Endothelial cell of hepatic sinusoid (primary cell): ENCODE results near the gene TAT.

Experiments used
- in situ Hi-C: cut with HindIII; loops from 2 replicates; pipeline ENCODE4 v1.10.0; 2017; ENCODE audit warnings: low sequenced_read_pairs

TAT gene

DNA sequence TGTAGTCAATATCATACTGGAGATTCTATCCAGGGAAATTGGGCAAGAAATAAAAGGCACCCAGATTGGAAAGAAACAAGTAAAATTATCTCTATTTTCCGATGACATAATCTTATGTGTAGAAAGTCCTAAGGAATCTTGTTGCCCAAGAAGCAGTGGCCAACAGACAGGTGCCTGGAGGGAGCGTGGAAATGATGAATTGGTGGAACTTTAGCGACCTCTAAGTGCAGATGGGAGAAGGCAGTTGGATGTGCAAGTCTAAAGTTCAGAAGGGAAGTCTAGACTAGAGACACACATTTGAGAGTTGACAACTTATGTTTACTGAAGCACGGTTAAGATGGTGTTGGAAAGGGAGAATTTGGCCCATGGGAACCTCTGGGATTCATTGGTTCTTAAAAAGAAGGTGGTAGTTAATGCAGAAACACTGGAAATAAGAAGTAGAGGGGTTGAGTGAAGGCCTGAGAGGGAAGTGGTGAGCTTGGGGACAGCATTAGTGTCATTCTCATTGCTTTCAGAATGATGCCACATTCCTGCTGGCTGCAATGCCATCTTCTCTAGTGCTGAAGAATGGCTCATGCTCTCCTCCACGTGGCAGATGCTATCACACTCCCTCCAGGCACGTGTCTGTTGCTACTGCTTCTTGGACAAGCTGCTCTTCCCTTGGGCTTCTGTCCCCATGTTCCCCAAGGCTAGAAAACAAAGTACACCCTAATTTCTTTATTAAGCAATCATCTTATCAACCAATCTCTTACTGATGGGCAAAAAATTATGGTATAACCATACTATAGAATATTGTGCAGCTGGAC lies 24.0 kb downstream of the TAT start:
- in situ Hi-C loops, result no loop called here

DNA sequence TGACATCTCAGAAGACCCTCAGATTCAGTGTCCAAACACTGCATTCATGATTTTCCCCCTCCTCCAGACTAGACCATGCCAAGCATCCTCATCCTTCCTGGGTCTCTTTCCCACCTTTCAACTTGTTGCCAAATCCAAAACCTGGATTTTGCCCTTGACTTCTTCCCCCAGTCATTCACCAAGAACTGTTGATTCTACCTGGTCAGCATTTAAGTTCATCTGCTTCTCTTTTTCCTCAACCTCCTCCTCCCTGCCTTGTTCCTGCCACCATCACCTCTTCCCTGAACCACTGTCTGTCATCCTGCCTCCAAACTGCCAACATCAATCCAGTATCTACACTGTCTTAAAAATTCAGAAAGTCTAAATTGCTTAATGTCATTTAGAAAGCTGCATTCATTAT lies 29.7 kb downstream of the TAT start:
- in situ Hi-C loops, result no loop called here

- in situ Hi-C loops, result no loop called here
Measured at GRCh38 chr16:71542377-71542776, 34.5 kb downstream of the TAT start.

GRCh38 chr16:71537643-71538042 lies 39.2 kb downstream of the TAT start:
- in situ Hi-C loops, result no loop called here

GRCh38 chr16:71536752-71537499 lies 40.0 kb downstream of the TAT start:
- in situ Hi-C loops, result no loop called here

DNA sequence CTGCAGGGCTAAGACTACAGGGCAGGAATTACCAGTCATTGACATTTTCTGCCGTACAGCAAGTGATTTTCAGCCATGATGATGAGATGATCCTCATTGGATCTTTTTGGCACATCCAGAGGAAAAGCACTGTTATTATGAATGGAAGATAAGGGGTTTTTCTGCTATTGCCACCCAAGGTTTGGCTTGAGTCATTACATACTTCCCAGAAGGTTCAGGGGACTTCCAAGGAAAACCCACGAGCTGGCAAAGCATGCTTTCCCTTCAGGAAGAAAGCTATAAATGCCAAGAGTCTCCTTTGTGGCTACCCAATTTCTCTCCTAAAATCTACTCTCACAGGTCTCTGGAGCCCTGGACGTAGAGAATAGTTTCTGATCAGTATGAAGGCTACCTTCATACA lies 44.5 kb downstream of the TAT start:
- in situ Hi-C loops, result no loop called here

DNA sequence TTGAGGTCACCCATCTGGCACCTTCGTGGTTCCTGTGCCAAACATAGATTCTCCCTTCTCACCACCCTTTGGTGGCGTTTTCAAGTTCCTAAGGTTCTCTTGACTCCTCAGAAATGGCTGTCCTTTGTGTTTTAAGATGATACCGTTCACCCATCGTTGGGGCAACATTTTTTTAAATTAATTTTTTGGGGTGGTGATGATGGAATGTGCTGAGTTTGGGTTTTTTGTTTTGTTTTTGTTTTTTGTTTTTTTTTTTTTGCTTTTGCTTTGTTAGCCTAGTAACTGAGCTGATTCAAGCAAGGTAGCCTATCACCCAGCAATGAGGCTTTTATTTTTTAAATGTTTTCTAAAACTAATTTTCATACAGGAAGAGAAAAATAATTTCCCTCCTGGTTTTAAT lies 48.0 kb downstream of the TAT start:
- in situ Hi-C loops, result no loop called here

DNA sequence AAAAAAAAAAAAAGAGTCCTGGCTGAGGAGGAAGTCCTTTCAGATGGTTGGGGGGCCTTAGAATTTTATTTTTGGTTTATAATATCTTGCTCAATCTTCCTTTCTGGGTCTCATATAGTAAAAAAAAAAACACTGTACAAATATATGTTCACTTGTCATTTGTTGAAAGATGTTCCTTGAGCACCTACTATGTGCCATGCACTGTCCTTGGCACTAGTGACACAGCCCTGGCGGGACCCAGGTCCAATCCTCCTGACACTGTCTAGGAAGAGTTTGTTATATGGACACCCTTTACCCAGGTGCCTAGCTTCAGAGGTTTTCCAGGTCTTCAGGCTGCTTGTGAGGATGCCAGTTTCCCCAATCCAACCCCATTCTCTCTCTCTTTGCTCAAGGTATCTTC lies 48.6 kb downstream of the TAT start:
- in situ Hi-C loops, result no loop called here

DNA sequence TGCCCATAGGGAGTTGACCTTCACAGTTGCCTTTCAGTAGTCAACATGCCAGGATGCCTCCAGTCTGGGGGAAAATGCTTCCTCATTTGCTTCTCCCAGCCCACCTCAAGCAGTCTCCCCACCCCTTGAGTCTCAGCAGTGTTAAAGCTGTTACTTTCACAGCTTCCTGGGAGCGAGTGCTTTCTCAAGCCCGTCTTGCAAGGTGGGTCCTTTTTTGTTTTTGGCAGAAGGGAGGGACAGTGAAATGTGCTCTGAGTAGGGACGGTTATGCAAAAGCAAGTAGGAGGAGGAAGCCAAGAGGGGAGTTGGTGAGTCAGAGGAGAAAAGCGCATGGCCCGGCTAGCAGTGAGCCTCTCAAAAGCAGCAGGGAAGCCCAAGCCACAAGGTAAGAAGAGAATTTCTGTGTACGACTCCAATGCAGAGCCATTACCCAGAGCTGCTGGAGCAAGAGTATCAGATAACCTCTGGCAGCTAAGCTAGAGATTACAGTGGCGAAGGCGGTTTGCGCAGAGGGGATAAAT lies 50.7 kb downstream of the TAT start, which contains the start of gene CHST4:
Gene CHST4 (plus strand): TSS at position 316 of the 521 bp plus-strand sequence. CDS start 10,252 bp downstream, outside the sequence.
- in situ Hi-C loops, result no loop called here

DNA sequence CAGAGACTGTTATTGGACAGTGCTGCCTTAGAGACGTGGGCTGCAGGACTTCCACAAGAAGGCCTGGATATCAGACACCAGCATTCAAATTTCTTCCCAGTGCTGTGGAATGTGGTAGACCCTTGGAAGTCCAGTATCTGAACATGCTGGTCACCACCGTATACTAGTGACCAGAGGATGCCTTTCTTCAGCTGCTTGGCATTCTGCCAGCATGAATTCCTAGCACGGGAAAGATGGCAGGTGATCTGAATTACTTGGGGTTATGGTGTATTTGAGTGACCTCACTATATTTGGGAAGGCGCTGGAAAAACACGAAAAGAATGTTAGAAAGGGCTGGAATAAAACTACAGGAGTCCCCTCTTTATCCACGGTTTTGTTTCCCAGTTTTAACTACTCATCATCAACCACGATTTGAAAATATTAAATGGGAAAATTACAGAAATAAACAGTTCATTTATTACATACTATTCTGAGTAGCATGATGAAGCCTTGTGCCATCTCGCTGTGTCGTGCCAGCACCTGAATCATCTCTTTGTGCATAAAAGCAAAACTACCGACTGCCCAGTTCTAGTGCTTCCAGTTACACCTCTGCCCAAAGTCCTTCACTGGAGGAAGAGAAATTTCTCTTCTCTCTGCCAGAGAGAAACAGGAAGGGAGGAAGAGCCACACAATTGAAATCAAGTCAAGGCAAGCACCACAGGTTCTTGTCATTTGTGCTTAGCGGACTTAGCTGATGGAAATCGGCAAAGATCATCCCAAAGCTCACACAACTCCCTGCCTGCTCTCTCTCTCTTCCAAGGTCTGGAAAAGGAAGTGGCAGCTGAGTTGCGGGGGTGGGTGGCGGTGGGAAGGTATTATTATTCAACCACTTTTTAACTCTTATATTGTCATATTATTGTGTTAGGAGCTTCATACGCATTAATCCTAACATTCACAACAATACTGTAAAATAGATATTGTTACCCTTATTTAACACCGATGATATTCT lies 52.0 kb downstream of the TAT start:
- in situ Hi-C loops, result no loop called here

DNA sequence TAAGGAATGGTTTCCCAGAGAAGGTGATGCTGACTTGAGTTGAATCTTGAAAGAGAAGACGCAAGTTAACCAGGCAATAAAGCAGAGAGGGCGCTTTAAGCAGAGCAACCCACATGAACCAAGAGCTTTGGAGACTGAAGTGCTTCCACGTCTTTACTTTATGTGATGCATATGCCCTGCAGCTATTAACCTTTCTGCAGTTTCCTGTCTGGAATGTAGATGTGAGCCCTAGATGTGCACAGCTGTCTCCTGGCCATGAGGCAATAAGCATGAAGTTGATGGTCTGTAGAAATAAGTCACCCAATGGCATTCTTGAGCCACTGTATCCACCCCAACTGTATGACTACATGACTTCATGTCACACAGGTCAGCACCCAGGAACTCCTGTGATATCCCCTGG lies 56.3 kb downstream of the TAT start:
- in situ Hi-C loops, result no loop called here
